GM18870 (cell line): ENCODE data around the gene NLRC5.
A peak's percentile ranks its signal among the peaks of the same experiment; 100 is the strongest.
"Not testable (repeated sequence)": the region's sequence is repeated elsewhere in the genome, so short reads cannot be mapped to it uniquely, and the experiment has no call there.

Experiments used
- ATAC-seq: cut with Tn5 transposase; IDR thresholded peaks from one replicate; pipeline ENCODE4 v1.9.1; 2021; ENCODE audit warnings: moderate library complexity; ENCODE audit not compliant: unreplicated experiment

NLRC5 gene

DNA sequence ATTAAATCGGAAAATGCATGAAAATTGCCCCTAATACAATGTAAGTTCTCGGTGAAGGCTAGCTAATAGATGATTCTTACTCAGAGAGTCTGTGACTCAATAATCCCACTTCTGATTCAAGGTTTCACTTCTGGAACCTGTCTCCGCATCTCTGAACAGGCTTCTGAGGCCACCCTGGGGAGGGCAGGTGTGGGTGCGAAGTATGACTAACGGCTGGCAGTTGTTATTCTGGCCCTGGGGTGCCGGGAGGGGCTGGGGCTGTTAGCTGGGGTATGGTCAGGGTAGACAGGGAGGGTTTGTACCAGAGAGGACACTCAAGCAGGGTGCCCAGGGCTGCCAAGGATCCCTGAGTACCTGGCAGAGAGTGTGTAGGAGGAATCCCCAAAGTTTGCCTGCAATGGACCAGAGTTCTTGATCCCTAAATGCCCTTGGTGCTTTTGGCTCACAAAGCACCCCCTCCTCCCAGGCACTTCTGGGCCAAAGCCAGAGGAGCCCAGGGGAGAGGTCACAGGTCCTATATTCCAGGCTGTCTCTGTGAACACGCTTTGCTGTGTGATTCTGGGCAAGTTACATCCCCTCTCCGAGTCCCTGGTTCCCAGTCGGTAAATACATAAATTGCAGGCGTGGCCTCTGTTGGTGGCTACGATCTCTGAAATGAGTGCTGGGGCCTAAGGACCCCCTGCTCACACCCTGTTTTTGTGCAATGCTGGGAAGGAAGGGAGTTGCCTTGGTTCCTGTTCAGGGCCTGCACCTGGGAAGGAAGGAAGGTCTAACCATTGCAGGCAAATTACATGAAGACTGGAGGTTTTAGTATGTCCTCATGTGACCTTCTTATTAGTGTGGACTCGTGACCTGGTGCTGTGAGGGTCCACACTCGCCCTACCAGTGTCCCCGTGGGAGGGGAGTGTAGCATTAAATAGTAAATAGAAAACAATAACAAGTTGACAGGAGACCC lies 53.1 kb downstream of the NLRC5 start:
- peak; percentile 83 for ATAC-seq

DNA sequence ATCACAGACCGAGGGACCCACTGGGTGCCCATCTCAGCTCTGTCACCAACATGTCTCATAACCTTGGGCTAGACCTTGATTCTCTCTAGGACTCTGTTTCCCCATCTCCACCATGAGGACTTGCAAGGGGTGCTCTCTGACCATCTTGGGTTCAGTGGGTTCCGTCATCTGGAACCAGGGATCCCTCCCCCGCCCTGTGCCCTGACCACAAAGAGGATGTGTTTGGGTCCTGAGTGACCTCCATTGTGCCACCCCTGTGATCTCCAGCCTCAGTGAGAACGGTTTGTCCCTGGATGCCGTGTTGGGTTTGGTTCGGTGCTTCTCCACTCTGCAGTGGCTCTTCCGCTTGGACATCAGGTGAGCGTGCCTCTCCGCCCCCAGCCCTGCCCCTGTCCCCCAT lies 53.9 kb downstream of the NLRC5 start:
- no peak for ATAC-seq

DNA sequence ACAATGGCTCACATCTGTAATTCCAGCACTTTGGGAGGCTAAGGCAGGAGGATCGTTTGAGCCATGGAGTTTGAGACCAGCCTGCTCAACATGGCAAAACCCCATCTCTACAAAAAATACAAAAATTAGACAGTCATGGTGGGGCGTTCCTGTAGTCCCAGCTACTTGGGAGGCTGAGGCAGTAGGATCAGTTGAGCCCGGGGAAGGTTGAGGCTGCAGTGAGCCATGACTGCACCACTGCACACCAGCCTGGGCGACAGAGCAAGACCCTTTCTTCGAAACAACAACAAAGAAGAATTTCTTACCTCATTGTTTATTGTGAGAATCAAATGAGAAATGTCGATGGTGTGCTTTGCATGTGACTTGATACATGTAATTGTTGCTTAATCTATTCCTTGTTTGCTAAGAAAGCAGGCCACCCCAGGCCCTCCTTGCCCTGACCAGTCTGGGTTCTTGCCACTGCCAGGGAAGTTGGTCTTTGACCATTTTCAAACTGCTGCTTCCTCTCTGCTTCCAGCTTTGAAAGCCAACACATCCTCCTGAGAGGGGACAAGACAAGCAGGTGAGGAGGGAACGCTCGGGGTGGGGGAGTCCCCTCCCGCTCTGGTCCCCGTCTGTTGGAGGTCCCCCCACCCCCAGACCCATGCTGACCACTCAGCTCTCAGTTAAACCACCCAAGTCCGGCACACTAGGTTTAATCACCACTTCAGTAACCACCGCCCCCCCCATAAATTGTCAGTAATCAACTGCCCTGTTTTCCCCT lies 55.8 kb downstream of the NLRC5 start:
- ATAC-seq: no peak

DNA sequence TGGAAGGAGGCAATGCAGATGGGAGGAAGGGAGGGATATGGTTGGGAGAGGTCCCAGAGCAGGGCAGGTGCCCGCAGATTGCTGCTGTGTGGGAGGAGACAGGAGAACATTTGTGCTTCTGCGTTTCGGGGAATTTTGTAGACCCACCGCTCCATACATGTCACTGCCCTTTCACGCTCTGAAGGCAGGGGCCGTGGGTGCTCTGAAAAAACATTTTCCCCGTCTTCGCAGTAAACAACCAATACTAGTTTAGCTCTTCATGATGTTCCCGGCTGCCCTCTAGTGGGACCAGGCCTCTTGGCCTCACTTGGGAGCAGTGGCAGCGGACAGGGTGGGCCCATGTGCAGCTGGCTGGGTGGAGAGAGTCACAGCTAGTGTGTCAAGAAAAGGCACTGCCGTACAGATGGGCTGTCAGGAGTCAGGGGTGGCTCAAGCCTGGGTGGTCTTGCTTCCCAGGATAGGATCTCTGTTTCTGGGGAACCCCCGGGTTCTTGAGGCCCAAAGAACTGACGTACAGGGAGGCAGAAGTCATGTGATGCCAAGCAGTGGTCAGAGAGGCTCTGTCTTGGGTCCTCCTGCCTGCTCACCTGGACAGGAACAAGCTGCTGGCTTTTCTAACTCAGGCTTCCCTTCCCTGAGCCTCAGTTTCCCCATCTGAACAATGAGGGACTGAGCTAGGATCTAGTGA lies 56.5 kb downstream of the NLRC5 start:
- ATAC-seq: no peak

DNA sequence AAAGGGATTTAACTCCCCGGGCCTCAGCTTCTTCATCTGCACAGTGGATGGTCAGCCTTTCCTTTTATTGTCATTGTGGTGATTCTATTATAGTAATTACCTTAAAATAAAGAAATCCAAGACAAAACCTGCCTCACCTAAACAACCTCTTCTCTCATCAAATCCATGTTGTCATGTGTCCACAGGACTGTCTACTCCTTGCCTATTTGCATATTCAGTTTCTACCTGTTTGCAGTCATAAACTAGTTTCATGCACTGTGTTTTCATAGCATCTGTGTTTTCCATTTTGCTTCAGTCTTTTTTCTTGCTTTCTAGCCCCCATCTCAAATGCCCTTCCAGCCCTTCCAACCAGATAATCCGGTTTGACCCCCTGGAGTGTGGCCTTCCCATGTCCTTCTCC lies 58.7 kb downstream of the NLRC5 start:
- ATAC-seq: no peak

DNA sequence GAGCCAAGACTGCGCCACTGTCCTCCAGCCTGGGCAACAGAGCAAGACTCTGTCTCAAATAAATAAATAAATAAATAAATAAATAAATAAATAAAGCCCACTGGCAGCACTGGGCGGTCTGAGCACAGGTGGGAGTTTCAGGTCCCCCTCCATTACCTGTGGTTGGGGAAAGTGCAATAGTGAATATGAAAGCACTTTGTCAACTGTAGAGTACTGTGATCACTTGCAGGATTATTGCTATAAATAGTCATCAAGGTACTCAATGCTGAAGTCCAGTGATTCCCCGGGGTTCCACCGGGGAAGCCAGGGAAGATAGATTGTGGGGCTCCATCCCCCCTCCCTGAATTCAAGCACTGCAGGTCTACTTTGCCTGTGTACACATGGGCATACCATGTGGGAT lies 60.3 kb downstream of the NLRC5 start:
- peak; percentile 57 for ATAC-seq

DNA sequence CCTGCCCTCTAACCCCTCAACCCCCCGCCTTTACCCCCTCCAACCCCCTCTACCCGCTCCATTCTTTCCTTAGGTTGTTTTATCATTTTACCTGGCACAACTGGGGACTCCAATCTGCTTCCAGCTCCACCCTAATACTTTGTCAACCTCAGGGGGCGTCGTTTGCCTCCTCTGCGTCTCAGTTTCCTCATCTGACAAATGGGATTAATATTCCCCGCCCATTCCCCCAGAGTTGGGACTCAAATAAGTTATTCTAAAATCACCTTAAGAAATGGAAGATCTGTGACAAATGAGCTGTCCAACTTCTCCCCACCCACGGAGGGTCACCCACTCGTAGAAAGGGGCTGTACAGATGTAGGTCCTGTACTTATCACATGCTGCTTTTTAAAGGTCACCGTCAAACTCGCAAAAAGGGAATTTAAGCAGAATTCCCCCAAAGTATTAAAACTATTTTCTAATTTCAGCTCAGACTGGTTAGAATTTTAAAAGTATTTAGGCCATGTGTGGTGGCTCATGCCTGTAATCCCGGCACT lies 62.4 kb downstream of the NLRC5 start:
- no peak for ATAC-seq

DNA sequence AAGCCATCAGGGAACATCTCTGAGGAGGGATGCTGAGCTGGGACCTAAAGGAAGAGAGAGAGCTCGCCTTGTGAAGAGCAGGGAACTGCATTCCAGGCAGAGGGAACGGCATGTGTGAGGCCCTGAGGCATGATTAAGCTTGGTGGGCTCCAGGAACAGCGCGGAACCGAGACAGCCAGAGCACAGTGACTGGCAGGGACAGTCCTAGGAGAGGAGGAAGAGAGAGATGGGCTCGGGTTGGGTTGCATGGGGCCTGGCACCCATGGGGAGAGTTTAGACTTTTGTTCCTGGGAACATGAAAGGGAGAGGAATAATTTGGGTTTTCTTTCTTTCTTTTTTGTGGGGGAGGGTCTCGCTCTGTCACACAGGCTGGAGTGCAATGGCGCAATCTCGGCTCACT lies 63.8 kb downstream of the NLRC5 start:
- ATAC-seq: no peak

DNA sequence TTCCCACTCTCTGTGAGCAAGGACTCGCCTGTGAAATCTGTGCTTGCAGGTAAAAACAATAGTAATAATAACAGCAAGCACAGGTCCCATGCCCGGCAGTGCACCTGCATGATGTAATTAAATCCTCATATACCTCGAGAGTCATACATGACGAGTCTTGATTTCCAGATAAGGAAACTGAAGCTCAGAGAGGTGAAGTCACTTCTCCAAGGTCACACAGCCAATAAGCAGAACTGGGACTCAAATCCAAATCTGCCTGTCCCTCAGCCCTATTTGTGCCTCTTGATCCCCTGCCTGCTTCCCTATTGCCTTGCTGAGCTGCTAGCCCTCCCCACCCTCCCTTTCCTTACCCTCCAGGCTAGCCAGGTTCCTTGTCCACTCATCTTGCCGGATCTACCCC lies 65.0 kb downstream of the NLRC5 start:
- no peak for ATAC-seq

DNA sequence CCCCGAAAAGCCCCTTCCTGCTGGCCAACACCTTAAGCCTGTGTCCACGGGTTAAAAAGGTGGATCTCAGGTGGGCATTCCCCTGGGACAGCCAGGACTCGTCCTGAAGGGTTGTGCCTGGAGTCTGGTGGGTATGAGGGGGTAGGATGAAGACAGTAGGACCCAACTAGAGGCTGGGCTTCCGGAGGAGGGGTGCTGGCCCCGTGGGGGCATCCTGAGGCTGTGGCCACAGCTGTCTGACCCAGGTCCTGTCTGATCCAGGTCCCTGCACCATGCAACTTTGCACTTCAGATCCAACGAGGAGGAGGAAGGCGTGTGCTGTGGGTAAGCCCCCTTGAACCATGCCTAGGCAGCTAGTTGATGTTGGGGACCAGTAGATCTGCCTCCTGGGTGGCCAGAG lies 65.4 kb downstream of the NLRC5 start:
- no peak for ATAC-seq

DNA sequence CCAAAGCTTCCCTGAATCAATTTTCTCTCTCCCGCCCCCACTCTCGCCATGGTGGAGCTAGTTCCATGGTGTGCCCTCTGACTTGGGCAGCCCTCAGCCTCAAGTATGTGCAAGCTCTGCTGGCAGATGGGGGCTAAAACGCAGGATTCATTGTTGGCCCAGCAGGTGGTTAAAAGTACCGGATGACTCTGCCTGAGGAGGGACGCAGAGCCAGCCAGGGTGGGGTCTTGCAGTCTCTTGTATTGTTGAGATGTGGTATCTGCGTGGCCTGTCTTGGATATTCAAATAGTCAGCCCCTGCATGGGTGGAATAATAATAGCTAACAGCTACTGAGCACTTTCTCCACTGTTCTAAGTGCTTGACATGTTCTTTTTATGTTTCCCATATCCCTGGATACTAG lies 66.3 kb downstream of the NLRC5 start:
- ATAC-seq: no peak

DNA sequence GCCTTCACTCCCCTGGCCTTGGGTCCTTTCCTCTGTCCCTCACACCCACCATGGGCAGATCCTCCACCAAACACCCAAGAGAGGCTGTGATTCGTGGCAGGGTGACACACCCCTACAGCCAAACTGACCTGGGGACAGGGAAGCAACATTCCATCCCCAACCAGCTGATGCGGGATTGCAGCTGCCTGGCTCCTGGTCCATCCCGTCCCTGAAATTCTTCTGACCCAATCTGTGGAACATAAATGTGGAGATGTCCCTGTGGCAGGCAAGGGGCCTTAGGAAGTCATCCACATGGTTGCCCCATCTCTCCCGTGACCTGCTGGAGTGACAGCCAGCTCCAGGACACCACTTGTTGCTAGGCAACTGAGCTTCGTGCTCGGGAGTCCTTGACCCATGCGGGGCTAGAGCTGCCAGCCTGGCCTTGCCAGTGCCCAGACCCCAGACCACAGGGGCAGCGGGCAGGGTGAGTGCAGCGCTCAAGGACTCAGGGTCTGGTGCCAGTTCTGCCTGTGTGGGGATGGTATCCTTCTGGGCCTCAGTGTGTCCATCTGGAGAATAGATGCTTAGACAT lies 69.0 kb downstream of the NLRC5 start:
- ATAC-seq: no peak

DNA sequence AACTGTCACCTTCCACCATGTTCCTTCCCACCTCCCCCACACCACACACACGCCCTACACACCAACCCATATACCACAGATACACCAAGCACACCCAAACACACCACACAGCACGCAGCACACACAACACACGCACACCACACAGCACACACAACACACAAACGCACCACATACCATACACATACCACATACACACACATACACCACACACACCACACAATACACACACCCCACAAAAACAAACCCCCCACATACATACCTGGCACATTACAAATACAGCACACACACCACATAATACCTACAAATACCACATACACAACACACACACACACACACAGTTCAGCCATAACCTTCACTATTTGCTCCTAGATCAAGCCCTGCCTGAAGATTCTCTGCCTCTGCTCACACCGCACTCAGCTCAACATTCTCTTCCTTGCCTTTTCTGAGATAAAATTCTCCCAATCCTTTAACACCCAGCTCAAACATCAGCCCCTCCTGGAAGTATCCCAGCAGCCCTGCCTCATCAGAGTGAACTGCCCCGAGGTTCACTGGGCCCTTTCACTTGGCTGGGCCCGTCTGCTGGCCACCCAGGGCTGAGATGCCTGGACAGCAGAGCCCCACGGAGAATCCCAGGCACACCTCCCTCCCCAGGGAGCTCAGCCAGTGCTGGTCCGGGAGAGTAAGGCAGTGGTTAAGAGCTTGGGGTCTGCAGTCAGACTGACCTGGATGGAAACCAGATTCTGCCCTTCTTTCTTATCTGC lies 71.1 kb downstream of the NLRC5 start:
- ATAC-seq: no peak

DNA sequence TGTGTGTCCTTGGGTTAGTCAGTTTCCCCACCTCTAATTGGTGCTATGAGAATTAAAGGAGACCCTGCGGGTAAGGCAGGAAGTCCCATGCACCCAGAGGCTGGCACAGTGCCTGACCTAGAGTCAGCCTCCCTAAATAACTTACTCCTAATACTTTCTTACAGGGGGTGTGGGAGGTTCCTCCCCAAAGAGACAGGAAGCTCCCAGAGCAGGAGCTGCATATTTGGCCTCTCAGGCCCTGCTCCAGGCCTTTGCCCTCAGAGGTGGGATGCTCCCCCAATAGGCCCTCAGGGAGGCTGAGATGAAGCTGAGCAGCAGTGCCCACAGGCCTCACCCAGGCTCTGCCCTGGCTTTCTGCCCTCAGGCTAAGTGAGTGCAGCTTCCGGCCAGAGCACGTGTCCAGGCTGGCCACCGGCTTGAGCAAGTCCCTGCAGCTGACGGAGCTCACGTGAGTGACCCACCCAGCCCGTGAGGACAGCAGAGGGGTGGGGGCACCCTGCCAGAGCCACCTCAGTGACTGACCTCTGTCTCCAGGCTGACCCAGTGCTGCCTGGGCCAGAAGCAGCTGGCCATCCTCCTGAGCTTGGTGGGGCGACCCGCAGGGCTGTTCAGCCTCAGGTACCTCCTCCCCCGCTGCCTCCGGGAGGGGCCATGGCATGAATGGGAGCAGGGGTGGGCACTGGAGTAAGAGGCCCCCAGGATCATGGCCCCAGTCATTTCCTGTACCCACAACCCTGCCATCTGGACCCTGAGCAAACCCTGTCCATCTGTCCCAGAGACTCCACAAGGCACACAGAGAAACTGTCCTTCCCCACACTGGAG lies 71.9 kb downstream of the NLRC5 start:
- ATAC-seq: no peak

DNA sequence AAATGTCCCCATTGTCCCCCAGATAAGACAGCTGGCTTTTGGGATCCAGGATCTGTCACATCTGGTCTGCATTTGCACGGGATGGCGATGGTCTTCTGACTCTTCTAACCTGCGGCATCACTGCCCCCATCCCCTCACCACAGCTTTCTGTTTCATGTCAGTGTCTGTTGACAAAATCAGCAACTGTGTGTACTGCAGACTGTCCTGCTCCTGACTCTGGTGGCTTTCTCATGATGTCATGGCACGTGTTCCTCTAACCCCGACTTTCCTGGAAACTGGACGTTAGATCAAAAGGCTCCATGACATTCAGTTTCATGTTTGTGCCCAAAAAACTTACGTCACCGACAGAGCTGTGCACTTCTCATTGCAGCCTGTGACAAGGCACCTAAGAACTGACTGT lies 73.0 kb downstream of the NLRC5 start:
- no peak for ATAC-seq

DNA sequence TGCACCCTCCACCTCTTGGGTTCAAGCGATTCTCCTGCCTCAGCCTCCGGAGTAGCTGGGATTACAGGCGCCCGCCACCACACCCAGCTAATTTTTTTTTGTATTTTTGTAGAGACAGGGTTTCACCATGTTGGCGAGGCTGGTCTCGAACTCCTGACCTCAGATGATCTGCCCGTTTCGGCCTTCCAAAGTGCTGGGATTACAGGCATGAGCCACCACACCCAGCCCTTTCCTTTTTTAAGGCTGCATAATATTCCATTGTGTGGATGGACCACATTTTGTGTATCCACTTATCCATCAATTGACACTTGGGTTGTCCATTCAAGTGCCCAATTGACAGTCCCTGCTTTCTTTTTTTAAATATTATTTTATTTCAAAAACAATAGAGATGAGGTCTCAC lies 73.8 kb downstream of the NLRC5 start:
- not testable (repeated sequence) for ATAC-seq

DNA sequence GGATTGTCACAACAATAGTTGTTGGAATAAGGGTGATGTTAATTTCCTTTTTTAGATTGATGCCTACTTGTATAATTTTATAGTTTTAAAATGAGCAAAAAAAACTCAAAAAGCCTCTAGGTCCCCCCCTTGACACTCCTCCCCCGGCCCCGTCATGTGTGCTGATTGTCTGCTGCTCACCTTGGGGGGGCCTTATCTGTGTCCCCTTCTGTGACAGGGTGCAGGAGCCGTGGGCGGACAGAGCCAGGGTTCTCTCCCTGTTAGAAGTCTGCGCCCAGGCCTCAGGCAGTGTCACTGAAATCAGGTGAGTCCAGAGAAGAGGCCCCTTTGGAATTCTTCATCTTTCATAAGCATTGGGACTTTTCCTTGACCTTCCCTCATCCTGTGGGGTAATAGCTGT lies 75.6 kb downstream of the NLRC5 start:
- no peak for ATAC-seq

DNA sequence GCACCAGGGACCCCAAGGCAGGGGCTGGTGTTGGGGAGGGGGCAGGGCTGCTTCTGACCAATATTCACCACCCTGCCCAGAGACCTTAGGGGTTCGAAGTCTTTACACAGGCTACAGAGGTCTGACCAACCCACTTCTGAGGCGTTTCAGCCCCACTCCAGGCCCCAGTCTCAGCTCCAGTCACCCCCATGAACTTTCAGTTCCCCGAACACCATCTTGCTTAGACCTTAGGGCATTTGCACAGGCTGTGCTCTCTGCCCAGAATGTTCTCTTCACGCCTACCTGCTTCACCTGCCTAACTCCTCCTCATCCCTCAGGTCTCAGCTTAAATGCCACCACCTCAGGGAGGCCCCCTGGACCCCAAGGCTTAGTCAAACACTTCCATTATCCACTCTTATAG lies 77.3 kb downstream of the NLRC5 start:
- no peak for ATAC-seq

DNA sequence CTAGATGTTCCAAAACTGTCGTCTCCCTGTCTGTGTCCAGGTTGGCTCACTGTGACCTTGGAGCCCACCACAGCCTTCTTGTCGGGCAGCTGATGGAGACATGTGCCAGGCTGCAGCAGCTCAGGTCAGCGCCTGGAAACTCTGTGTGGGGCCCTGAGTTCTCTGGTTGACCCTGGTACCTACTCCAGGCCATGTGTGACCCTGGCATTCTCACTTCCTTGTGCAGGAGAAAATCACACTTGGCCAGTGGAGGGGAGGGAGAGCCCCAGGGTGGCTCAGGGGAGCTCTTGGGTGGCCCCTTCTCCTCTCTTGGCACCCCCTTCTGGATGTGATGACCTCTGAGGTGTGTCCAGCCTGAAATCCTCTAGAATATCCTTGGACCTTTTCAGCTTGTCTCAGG lies 78.0 kb downstream of the NLRC5 start:
- no peak for ATAC-seq
